GM18526 (cell line): ENCODE data around the gene UMODL1.

Experiments used
- POLR2A ChIP-seq: IDR thresholded peaks from 3 replicates; pipeline ENCODE4 v1.6.1; 2011; ENCODE audit not compliant: insufficient read length; ENCODE audit errors: extremely low read depth

Gene UMODL1

DNA sequence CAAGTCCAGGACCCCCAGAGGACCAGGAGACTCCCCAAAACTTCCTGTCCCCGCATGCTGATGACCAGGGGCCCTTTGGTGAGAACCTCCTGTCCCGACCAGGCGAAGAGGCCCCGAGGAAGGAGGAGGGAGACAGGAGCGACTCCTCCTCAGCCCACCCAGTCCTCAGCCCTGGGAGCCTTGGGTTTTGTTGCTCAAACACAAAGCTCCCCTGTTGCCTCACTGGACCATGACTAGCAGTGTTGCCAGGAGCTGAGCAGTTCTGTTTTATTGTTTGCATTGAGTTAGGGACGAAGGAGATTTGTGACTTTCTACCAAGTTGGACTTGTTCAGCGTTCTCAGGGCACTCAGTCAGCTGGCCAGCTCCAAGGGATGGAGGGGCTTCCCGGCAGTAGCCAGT is 10.0 kb downstream of the UMODL1 start:
- TF ChIP-seq POLR2A, result no peak

DNA sequence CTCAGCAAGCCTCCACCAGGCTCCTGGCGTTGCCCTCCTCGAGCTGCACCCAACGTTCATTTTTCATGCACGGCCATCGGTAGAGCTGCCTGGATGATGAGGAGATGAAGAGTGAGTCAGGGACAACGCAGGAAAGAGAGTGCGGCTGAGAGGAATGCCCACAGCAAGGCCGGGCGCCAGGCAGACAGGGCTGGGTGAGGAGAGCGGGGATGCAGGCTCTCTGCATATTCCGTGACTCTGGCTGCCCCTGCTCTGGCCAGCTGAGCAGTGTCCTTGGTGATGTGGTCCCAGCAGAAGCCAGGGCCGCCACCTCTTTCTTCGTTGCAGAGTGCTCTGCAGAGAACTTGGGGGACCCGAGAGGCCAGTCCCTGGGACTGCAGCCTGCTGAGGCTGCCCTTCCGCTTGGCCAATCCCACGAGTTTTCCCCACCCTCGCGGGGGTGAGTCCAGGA is 10.8 kb downstream of the UMODL1 start:
- no peak for TF ChIP-seq POLR2A

DNA sequence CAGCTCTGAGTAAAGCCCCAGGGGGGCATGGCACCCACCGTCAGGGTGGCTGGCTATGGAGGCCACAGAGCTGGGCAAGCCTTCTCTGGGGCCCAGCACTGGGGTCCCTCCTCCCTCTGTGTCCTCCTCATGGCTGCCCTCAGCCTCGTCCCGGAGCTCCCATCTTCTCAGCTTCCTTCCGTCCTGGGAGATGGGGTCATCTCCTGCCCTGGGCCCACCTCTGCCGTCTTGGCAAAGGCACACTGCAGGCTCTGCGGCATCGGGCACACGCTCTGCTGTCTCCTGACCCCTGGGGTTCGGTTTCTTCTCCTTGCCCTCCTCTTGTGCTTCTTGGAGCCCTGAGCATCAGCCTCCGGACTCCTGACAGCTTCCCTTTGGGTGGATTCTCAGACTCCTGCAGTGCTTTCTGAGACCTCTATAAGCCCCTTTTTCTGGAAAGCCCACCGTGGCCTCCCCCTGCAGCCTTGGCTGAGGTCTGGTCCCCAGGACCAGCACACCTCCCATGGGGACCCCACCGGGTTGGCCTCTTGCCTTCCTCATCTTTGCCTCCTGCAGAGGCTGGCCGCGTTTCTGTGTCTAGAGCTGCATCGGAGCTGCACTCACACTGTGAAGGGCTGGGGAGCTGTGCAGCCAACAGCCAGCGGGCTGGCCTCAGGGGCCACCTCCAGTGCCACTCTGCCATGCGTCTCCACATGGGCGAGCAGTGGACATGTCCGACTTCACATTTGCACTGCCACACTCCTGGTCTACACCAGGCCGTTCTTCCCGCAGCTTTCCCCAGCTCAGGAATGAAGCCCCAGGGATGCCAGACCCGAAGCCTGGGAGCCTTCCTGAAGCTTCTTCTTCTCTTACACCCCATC is 11.6 kb downstream of the UMODL1 start:
- TF ChIP-seq POLR2A, result no peak

GRCh38 chr21:42083361-42083690 is 12.2 kb downstream of the UMODL1 start:
- TF ChIP-seq POLR2A, result no peak

DNA sequence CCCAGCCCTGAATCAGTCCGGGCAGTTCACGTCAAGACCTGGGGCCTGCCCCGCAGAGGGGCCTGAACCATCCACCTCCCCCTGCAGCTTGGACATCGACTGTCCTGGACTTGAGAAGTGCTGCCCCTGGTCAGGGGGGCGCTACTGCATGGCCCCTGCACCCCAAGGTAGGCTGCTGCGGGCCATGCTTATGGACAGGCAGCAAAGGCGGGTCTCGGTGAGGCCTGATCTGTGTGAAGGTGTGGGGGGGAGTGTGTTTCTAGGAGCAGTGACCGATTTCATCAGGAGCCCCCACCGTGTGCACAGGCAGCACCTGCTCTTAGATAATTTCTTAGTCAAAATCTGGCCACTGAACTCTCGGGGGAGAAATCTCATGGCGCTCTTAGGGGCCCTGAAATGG is 13.0 kb downstream of the UMODL1 start:
- TF ChIP-seq POLR2A, result no peak

DNA sequence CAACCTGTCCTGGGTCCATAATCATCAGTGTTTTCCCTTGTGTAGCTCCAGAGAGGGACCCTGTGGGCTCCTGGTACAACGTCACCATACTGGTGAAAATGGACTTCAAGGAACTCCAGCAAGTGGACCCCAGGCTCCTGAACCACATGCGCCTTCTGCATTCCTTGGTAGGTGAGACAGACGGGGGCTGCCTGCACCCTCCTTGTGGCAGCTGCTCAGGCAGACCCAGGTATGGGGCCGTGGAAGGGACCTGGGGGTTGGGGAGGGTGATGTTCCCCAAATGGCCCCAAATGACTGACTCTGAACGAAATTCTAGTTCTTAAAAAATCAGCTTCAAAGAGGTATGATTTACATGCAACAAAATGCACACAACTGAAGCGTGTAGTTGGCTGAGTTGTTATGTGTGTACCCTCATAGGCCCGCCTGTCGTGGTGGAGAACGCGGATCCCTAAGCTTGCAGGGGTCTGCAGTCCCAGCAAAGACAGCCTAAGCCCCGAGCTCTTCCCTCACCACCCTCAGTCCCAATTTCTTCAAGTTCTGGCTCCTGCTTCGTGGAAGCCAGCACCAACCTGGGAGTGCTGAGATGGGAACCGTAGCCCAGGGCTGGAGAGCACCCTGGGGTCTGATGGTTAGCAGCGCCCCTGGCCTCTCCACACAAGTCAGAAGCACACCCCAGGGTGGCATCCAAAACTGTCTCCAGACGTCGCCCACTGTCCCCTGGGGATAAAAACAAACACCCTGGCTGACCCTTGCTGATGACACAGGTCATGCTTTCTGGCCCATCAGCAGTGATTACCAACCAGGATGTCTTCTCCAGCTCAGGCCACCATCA is 14.3 kb downstream of the UMODL1 start:
- TF ChIP-seq POLR2A, result no peak

DNA sequence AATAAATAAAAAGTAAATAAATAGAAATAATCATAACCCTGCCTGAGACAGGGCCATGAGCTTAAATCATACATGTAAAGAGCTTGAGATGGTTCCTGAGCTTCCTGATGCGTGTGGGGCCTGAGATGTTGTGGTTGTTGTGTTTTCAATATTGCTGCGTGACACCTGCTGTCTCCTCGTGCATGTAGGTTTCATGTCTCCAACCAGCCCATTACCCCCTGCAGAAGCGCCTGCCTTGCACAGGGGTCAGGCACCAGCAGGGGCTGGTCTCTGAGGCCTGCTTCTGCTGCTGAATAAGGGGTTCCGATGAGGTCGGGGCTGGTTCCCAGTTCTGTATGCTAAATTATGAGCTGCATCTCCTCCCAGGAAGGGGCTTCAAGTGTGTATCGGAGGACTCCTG is 15.9 kb downstream of the UMODL1 start:
- TF ChIP-seq POLR2A, result no peak

- TF ChIP-seq POLR2A, result no peak
Observed at GRCh38 chr21:42088148-42088547, 17.0 kb downstream of the UMODL1 start.

- TF ChIP-seq POLR2A, result no peak
Observed at GRCh38 chr21:42088658-42089057, 17.5 kb downstream of the UMODL1 start.

DNA sequence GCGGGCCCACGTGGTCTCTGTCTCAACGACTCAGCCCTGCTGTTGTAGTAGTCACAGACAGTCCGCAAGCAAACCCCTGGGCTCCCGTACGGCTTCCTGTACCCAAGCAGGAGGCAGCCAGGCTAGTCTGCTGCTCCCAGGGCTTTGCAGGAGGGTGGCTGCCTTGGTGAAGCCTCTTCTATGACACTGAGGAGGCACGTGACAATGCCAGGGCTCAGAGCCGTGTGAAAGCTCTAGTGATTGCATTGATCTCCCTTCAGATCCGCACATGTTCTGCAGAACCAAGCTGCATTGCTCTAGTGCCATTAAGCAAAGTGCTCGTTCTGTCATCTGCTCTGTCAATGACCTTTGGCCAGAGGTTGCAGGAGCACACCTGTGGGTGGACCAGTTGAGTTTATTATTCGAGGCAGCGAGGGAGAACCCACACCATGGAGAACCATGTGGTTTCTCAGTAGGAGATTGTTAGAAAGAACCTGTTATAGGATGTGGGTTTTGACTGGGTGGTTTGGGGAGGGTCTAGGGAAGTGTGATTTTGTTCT is 18.0 kb downstream of the UMODL1 start:
- no peak for TF ChIP-seq POLR2A

GRCh38 chr21:42089665-42090310 is 18.7 kb downstream of the UMODL1 start:
- no peak for TF ChIP-seq POLR2A

- no peak for TF ChIP-seq POLR2A
Observed at GRCh38 chr21:42091899-42092508, 20.9 kb downstream of the UMODL1 start.

- no peak for TF ChIP-seq POLR2A
Observed at GRCh38 chr21:42092771-42093170, 21.7 kb downstream of the UMODL1 start.

DNA sequence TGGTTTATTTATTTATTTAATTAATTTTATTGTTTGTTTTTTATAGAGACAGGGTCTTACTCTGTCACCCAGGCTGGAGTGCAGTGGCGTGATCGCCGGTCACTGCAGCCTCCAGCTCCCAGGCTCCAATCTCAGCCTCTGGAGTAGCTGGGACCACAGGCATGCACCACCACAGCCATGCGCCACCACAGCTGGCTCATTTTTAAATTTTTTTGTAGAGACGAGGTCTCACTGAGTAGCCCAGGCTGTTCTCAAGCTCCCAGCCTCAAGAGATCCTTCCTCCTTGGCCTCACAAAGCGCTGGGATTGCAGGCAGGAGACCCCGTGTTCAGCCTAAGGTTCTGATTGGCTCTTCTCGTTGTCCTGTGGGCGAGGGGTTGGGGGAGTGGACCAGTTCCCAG is 22.1 kb downstream of the UMODL1 start:
- no peak for TF ChIP-seq POLR2A

GRCh38 chr21:42093991-42094421 is 22.9 kb downstream of the UMODL1 start:
- no peak for TF ChIP-seq POLR2A
